OCI-LY3 (cell line): Measurements from ENCODE around the gene ITGB8.

Source experiments
- CTCF ChIP-seq: fragments of 200-600, 300-600 bp; sonication (generic); IDR thresholded peaks from 2 replicates; pipeline ENCODE4 v1.5.1; 2014; ENCODE audit warnings: antibody characterized with exemption, low read length, low read depth
- EZH2phosphoT487 ChIP-seq: fragments of 200-600 bp; shearing (Covaris generic); IDR thresholded peaks from 2 replicates; pipeline ENCODE4 v1.6.1; 2018; ENCODE audit warnings: antibody characterized with exemption, mixed run types, low read depth

GRCh38 chr7:20394284-20394683 lies 63.6 kb downstream of the ITGB8 start:
- TF ChIP-seq CTCF: no peak
- TF ChIP-seq EZH2phosphoT487: no peak
